Measurements from ENCODE around the gene MAPK4.

GRCh38 chr18:50678651-50679050 is 118.8 kb downstream of the MAPK4 start:
- TF ChIP-seq CTCF (IDR thresholded peaks at IDR 0.05) (no peak), ATF6 (CRISPR knock-in tag; IDR thresholded peaks at IDR 0.05) (no peak), CREB1 (CRISPR knock-in tag; IDR thresholded peaks at IDR 0.05) (no peak)
